Measurements from ENCODE around the gene KIAA1217. TPM values are rescaled to one million over a fixed set of nuclear protein-coding genes. Genes with fewer than 3 reads are reported as not detected.

KIAA1217 gene
- total RNA-seq, 1 experiment from 2014 or later = 18.6 TPM

DNA sequence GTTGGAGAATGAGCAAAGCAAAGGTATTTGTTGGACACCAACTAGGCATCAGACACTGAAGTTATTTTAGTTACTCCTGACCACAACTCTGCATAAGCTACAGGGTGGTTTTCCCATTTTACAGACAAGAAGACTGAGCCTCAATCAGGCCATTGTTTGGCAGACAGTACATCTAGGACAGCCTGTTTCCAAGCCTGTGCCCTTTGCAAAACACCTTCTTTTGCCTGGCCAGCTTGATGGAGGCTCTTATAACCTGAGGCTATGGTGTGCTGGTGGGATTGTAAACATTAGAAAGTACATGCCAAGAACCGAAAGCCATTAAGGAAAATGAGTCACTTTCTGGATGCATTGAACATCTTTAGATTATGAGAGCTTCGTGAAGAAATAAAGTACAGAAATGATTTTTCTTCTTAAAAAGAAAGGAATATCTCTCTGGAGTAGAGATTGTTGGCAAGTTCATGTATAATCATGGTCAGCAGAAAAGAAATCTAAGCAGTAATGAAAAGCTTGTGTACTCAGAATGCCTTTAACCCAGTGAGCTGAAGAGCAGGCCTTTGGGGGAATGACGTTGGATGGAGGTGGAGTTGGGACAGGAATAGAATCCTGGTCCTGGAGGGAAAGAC, 140.6 kb downstream of the KIAA1217 start:
- H3K27me3 ChIP-seq (ENCODE audit: insufficient read depth, low read length) = no peaks in the 10 kb centered on the region
- H3K23ac ChIP-seq (ENCODE audit: insufficient read length, low read depth, low read length) = no peak overlapping the region
- H2BK5ac ChIP-seq (ENCODE audit: insufficient read length, low read length) = no peak overlapping the region
- Mint-ChIP-seq H3K4me3 (no peak overlapping the region), H3K9me3 (0 out of 5 replicates have a peak, but pooled peaks cover 0 to 2% of the 10 kb centered on the region in 2 experiments), H3K27ac (no peak overlapping the region), H3K27me3 (ENCODE audit: low read depth) (no peaks in the 10 kb centered on the region), H3K4me1 (peaks cover 37 to 60% of the 10 kb centered on the region in 2 experiments), H3K36me3 (ENCODE audit: insufficient read depth in 1 of 3, low read depth in 3 of 3) (no peaks in the 10 kb centered on the region; a peak in 1 of 7 replicates)
- no peak overlapping the region for H3T11ph ChIP-seq (ENCODE audit: low read length)
- no peak overlapping the region for H4K91ac ChIP-seq (ENCODE audit: insufficient read length, low read depth, low read length)
- no peak overlapping the region for H3K4me2 ChIP-seq (ENCODE audit: insufficient read depth, insufficient read length, low read length)
- H4K5ac ChIP-seq (ENCODE audit: insufficient read length, low read depth, low read length) = no peak overlapping the region
- H2BK20ac ChIP-seq (ENCODE audit: low read depth, low read length, poor library complexity, severe bottlenecking) = no peak overlapping the region
- no peak overlapping the region for H3K9ac ChIP-seq (ENCODE audit: extremely low read depth, insufficient read length, low read length)
- no peaks in the 10 kb centered on the region for H3K79me1 ChIP-seq (ENCODE audit: insufficient read depth, low read depth, low read length, poor library complexity, severe bottlenecking)
- H3K79me2 ChIP-seq (ENCODE audit: insufficient read depth, low read length) = no peaks in the 10 kb centered on the region
- no peak overlapping the region for H2AK5ac ChIP-seq (ENCODE audit: insufficient read length, low read length)
- H3K18ac ChIP-seq (ENCODE audit: insufficient read length, low read depth, low read length) = no peak overlapping the region
- H3K27ac ChIP-seq (ENCODE audit: insufficient read length, low read depth, low read length) = no peak overlapping the region
- no peak overlapping the region for H2BK12ac ChIP-seq (ENCODE audit: insufficient read length, low read depth, low read length)
- H3K4ac ChIP-seq (ENCODE audit: low read depth, low read length) = no peak overlapping the region
- H3K4me1 ChIP-seq (ENCODE audit: insufficient read depth, low read length) = peaks cover 2% of the 10 kb centered on the region; the same call in 1 of the 2 replicates
- no peak for DNase-seq
- no peaks in the 10 kb centered on the region for H3K9me3 ChIP-seq (ENCODE audit: control insufficient read depth, low read depth, low read length)
- H2AFZ ChIP-seq (ENCODE audit: low read length) = no peak overlapping the region
- no peak overlapping the region for H3K56ac ChIP-seq (ENCODE audit: insufficient read length, low read depth, low read length)
- WGBS (ENCODE audit: extremely low coverage, insufficient read length, low lambda C conversion rate) = no CpG with 5 or more reads among the region's 3 CpGs
- no peak overlapping the region for H2BK120ac ChIP-seq (ENCODE audit: low read depth, low read length, poor library complexity, severe bottlenecking)
- no peaks in the 10 kb centered on the region for H4K20me1 ChIP-seq (ENCODE audit: control insufficient read depth, insufficient read depth, insufficient read length)
- H3K14ac ChIP-seq (ENCODE audit: insufficient read depth, low read length) = no peak overlapping the region
- no peaks in the 10 kb centered on the region for H3K23me2 ChIP-seq (ENCODE audit: insufficient read length, low read depth, low read length, poor library complexity, severe bottlenecking)
- TF ChIP-seq, protein P1, sequence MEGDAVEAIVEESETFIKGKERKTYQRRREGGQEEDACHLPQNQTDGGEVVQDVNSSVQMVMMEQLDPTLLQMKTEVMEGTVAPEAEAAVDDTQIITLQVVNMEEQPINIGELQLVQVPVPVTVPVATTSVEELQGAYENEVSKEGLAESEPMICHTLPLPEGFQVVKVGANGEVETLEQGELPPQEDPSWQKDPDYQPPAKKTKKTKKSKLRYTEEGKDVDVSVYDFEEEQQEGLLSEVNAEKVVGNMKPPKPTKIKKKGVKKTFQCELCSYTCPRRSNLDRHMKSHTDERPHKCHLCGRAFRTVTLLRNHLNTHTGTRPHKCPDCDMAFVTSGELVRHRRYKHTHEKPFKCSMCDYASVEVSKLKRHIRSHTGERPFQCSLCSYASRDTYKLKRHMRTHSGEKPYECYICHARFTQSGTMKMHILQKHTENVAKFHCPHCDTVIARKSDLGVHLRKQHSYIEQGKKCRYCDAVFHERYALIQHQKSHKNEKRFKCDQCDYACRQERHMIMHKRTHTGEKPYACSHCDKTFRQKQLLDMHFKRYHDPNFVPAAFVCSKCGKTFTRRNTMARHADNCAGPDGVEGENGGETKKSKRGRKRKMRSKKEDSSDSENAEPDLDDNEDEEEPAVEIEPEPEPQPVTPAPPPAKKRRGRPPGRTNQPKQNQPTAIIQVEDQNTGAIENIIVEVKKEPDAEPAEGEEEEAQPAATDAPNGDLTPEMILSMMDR (conservative IDR thresholded peaks at IDR 0.05) = no peak
- no peak overlapping the region for H2BK15ac ChIP-seq (ENCODE audit: low read depth, low read length)
- H4K8ac ChIP-seq (replicated peaks; ENCODE audit: insufficient read length, low read depth, low read length) = no peak overlapping the region

Data from H9 (cell line).